Hepatocyte (in vitro differentiated cells): ENCODE results near the gene CTSD.

Source experiments
- EZH2 ChIP-seq: fragments of 200-600 bp; sonication (generic); IDR thresholded peaks from 2 replicates; pipeline ENCODE4 v1.6.1; 2016; ENCODE audit warnings: antibody characterized with exemption, mild to moderate bottlenecking, borderline replicate concordance
- EZH2phosphoT487 ChIP-seq: fragments of 200-600 bp; sonication (generic); IDR thresholded peaks from one replicate; pipeline ENCODE4 v1.6.1; 2018; ENCODE audit warnings: antibody characterized with exemption, mild to moderate bottlenecking, low read depth, moderate library complexity; ENCODE audit not compliant: unreplicated experiment, severe bottlenecking
- TF ChIP-seq, protein P1 (sequence below): fragments of 200-600 bp; sonication (generic); IDR thresholded peaks from 2 replicates; pipeline ENCODE4 v1.5.1; 2016; ENCODE audit warnings: antibody characterized with exemption, mild to moderate bottlenecking; ENCODE audit not compliant: poor library complexity

DNA sequence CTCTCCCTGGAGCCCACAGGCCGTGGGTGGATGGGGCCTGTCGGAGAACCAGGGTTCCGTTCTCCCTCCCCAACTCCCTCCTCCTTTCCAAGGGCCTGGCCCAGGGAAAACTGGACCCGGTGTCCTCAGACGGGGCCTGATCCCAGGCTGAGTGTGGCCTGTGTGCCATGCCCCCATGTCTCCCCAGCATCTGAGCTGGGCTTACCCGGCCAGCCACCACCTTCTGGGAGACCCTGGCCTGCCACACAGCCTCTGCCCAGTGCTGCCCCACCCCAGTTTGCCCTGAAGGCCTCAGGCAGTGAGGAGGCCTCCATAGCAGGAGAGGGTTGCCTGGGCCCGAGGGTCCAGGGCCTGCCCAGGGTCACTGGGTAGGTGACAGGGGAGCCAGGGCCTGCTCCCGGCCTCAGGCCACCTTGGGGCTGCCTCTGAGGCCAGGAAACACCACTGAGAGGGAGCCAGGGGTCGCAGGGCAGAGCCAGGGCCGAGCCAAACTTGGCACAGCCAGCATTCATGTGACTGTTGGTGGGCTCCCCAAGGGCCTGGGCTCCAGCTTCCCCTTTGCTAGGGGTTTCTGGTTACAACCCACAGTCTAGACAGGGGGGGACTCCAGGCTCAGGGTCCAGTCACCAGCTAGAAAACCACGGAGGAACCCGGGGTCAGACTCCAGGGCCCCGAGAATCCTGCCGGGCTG, 12.7 kb downstream of the CTSD start:
- TF ChIP-seq EZH2 (no peak), EZH2phosphoT487 (no peak)
- TF ChIP-seq, protein P1, sequence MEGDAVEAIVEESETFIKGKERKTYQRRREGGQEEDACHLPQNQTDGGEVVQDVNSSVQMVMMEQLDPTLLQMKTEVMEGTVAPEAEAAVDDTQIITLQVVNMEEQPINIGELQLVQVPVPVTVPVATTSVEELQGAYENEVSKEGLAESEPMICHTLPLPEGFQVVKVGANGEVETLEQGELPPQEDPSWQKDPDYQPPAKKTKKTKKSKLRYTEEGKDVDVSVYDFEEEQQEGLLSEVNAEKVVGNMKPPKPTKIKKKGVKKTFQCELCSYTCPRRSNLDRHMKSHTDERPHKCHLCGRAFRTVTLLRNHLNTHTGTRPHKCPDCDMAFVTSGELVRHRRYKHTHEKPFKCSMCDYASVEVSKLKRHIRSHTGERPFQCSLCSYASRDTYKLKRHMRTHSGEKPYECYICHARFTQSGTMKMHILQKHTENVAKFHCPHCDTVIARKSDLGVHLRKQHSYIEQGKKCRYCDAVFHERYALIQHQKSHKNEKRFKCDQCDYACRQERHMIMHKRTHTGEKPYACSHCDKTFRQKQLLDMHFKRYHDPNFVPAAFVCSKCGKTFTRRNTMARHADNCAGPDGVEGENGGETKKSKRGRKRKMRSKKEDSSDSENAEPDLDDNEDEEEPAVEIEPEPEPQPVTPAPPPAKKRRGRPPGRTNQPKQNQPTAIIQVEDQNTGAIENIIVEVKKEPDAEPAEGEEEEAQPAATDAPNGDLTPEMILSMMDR: no peak
